Measurements from ENCODE around the gene ARHGEF1. TPM values are rescaled to one million over a fixed set of nuclear protein-coding genes. Genes with fewer than 3 reads are reported as not detected.
"Not testable (repeated sequence)": the region's sequence is repeated elsewhere in the genome, so short reads cannot be mapped to it uniquely, and the experiment has no call there.

Gene ARHGEF1
- total RNA-seq, 2 experiments from 2014 or later = 515 to 537 TPM

DNA sequence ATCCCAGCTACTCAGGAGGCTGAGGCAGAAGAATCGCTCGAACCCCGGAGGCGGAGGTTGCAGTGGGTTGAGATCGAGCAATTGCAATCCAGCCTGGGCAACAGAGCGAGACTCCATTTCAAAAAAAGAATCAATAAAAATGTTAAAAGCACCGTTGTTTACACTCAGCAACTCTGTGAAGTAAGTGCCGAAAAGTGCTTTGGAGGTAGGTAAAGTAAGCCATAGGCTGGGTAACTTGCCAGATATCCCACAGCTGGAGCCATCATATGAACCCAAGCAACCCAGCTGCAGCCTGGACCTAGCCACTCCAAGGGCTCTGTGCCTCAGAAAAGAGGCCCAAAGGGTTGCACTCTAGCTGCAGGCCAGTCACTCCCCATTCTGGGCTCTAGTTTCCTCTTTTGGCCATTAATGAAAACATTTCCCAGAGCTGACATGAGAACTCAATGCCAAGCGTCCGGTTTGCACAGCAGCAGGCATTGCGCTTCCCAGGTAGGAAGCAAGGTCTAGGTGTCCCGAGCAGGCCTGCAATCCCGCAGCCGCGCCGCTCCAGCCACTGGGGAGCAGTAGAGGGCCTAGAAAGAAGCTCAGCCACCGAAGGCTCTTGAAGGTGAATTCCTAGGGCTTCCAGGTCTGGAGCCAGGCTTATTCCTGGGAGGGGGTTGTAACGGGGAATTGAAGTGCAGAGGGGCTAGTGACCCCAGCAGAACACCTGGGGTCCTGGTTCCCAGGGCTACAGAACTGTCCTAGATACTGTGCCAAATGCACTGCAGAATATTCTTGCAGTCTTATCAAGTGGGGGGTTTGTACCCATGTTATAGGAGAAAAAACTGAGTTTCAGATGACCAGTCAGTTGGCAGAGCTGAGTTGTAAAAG lies 10.0 kb upstream of the ARHGEF1 start:
- Mint-ChIP-seq H3K4me3 (no peak overlapping the region), H3K36me3 (ENCODE audit: low read depth) (peaks cover 52% of the 10 kb centered on the region), H3K27ac (peak overlapping the region; percentile 94), H3K4me1 (ENCODE audit: low read depth) (peaks cover 93% of the 10 kb centered on the region), H3K9me3 (ENCODE audit: insufficient read depth) (no peaks in the 10 kb centered on the region), H3K27me3 (ENCODE audit: low read depth) (no peaks in the 10 kb centered on the region)
- DNase-seq (peak; percentile 79), ATAC-seq (no peak)
- ChIA-PET CTCF (interaction anchor here (0.5 to 9.1 kb wide), 20 partner anchors 9 to 85 kb away, joined by 3 to 176 read pairs (median 8); partner anchors contain the start of genes ARHGEF1, ERFL, RABAC1 and RPS19), POLR2A (interaction anchor here (0.7 to 9.3 kb wide), 13 partner anchors 8 to 86 kb away, joined by 3 to 241 read pairs (median 4); partner anchors contain the start of genes ARHGEF1, RABAC1 and RPS19)

DNA sequence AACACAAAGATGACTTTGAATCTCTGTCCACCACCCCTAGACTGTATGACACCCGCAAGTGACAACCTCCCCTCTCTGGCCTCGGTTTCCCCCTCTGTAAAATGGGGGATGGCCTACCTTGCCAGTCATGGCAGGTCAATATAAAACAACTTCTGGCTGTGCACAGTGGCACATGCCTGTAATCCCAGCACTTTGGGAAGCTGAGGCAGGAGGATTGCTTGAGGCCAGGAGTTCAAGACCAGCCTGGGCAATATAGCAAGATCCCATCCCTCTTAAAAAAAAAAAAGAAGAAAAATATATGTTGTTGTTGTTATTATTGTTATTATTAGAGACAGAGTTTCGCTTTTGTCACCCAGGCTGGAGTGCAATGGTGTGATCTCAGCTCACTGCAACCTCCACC lies 7.0 kb upstream of the ARHGEF1 start:
- CTCF ChIA-PET = interaction anchor here (0.6 to 9.1 kb wide), 4 partner anchors 11 to 70 kb away, joined by 3 to 176 read pairs (median 38); partner anchors contain the start of genes ARHGEF1 and RPS19
- H3K9me3 Mint-ChIP-seq (ENCODE audit: insufficient read depth); H3K27me3 Mint-ChIP-seq (ENCODE audit: low read depth); ATAC-seq; DNase-seq: not testable (repeated sequence)
- H3K36me3 Mint-ChIP-seq (ENCODE audit: low read depth) = peaks cover 25% of the 10 kb centered on the region
- peak overlapping the region; percentile 55 for H3K4me3 Mint-ChIP-seq
- H3K27ac Mint-ChIP-seq = peak overlapping the region; percentile 95
- peaks cover 90% of the 10 kb centered on the region for H3K4me1 Mint-ChIP-seq (ENCODE audit: low read depth)
- POLR2A ChIA-PET = interaction anchor here (1.0 to 9.3 kb wide), 4 partner anchors 11 to 69 kb away, joined by 5 to 241 read pairs (median 26); partner anchors contain the start of genes ARHGEF1 and RPS19

DNA sequence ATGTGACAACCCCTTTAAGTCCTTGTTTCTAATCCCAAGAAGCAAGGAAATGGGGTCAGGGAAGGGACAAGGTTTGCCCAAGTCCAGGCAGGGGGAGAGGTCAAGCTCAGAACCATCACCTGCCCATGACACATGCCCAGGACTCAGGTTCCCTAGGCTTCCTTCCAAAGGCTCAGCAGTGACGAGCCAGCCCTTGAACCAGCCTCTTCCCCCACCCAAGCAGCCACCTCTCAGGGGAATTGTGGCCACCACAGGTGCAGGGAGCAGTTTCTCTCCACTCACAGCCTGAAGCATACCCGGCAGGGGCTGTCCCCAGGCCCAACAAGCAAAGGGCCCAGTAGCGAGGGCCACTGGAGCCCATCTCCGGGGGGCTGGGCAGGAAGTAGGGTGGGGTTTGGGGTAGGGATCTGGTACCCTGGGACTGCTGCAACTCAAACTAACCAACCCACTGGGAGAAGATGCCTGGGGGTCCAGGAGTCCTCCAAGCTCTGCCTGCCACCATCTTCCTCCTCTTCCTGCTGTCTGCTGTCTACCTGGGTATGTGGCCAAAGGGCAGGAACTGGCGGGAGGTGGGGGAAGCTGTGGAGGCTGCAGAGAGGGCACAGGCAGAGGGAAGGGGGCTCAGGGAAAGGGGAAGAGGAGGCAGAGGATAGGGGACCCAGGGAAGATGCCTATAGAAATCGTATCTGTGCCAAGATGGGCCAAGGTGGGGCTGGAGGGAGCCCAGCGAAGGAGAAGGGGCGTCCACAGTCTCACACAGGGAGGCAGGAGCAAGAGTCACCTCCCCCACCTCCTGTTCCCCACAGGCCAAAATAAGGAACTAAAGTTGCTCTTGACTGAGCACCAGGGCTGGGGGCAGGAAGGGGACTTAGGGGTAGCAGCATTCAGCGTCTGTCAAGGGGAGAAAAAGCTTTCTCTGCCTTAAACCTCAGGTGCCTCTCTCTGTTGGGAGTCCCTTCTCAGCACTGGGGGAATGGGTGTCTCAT lies 5.8 kb upstream of the ARHGEF1 start, which contains the start of gene CD79A:
Gene CD79A, plus strand, starts transcription at position 433 of the 986 bp plus-strand sequence. Its CDS starts 26 bp downstream, at position 459.
- DNase-seq (no peak), ATAC-seq (no peak)
- Mint-ChIP-seq H3K4me3 (peak within 1 kb of the TSS; percentile 67), H3K36me3 (ENCODE audit: low read depth) (peaks cover 14% of the 10 kb centered on the region), H3K4me1 (ENCODE audit: low read depth) (peaks cover 86% of the 10 kb centered on the region), H3K27me3 (ENCODE audit: low read depth) (no peaks in the 10 kb centered on the region), H3K9me3 (ENCODE audit: insufficient read depth) (no peaks in the 10 kb centered on the region), H3K27ac (peak within 1 kb of the TSS; percentile 95)
- ChIA-PET POLR2A (interaction anchor here (2.4 to 9.3 kb wide), 3 partner anchors 10 to 17 kb away, joined by 12 to 241 read pairs (median 39); partner anchors contain the start of genes ARHGEF1 and RPS19), CTCF (interaction anchor here (1.2 to 9.1 kb wide), 3 partner anchors 10 to 74 kb away, joined by 3 to 176 read pairs (median 41); partner anchors contain the start of genes ARHGEF1 and RPS19)

DNA sequence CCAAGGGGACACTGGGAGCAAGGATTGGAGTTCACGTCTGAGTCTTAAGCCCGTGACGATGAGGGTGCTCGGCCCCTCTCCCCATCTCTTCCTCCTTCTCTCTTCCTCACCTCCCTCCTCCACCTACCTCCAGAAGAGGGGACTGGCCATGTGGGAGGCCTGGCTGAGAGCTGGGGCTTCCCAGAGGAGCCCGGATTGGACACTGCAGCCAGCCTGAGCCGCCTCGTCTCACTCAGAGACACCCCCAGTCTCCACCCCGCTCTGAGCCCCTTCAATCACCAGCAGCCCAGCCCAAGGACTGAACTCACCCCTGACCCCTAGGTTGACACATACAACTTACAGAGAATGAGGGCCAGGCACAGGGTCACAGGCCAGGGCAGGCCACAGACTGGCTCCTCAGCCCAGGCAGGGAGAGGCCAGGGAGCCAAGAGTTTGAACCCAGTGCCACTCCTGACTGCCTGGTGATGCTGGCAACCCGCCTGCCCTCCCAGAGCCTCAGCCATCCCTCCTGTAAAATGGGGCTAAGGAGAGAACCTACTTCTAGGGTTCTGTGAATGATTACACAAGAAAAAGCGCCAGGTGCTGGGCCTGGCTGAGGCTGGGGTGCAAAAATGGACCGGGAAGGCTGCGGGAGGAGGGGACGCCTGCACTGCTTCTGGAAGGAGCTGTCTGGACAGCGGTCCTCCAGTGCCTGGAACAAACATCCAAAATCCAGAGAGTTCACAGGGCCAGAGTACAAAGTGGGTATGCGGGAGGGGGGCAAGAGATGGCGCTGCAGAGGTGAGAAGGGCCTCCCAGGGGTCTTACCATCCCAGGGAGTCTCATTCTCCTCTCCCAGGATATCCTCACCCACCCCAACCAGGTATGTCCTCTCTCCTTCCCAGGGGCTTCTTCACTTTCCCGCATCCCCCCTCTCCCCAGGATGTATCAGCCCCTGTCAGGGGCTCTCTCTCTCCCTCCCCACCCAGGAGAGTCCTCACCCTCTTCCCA lies 4.8 kb upstream of the ARHGEF1 start:
- Mint-ChIP-seq H3K4me1 (ENCODE audit: low read depth) (peaks cover 80% of the 10 kb centered on the region), H3K27me3 (ENCODE audit: low read depth) (no peaks in the 10 kb centered on the region), H3K9me3 (ENCODE audit: insufficient read depth) (no peaks in the 10 kb centered on the region), H3K4me3 (peak overlapping the region; percentile 67), H3K27ac (peak overlapping the region; percentile 95), H3K36me3 (ENCODE audit: low read depth) (peaks cover 10% of the 10 kb centered on the region)
- no peak for DNase-seq
- ATAC-seq = no peak
- CTCF ChIA-PET = interaction anchor here (1.2 to 9.1 kb wide), 3 partner anchors 9 to 72 kb away, joined by 3 to 176 read pairs (median 41); partner anchors contain the start of genes ARHGEF1 and RPS19
- POLR2A ChIA-PET = interaction anchor here (2.4 to 9.3 kb wide), 3 partner anchors 9 to 18 kb away, joined by 12 to 241 read pairs (median 39); partner anchors contain the start of genes ARHGEF1 and RPS19

DNA sequence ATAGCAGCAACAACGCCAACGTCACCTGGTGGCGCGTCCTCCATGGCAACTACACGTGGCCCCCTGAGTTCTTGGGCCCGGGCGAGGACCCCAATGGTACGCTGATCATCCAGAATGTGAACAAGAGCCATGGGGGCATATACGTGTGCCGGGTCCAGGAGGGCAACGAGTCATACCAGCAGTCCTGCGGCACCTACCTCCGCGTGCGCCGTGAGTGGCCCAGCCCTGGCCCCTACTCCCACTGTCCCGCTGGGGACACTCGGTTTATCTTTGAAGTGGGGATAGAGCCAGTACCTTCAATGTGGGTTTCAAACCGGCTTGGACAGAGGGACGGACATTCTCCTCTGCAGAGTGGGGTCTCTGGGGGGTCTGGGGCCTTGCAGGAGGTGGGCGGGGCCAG lies 3.9 kb upstream of the ARHGEF1 start:
- peaks cover 73% of the 10 kb centered on the region for H3K4me1 Mint-ChIP-seq (ENCODE audit: low read depth)
- peaks cover 13% of the 10 kb centered on the region for H3K36me3 Mint-ChIP-seq (ENCODE audit: low read depth)
- no peak for ATAC-seq
- DNase-seq = no peak
- ChIA-PET POLR2A (interaction anchor here (9.3 kb wide), 1 partner anchor 8 kb away, joined by 241 read pairs; the partner anchor contains the start of gene ARHGEF1), CTCF (interaction anchor here (6.7 to 9.1 kb wide), 2 partner anchors 8 to 19 kb away, joined by 41 to 176 read pairs; partner anchors contain the start of genes ARHGEF1 and RPS19)
- no peak overlapping the region for H3K27ac Mint-ChIP-seq
- no peak overlapping the region for H3K4me3 Mint-ChIP-seq
- no peaks in the 10 kb centered on the region for H3K9me3 Mint-ChIP-seq (ENCODE audit: insufficient read depth)
- no peaks in the 10 kb centered on the region for H3K27me3 Mint-ChIP-seq (ENCODE audit: low read depth)

DNA sequence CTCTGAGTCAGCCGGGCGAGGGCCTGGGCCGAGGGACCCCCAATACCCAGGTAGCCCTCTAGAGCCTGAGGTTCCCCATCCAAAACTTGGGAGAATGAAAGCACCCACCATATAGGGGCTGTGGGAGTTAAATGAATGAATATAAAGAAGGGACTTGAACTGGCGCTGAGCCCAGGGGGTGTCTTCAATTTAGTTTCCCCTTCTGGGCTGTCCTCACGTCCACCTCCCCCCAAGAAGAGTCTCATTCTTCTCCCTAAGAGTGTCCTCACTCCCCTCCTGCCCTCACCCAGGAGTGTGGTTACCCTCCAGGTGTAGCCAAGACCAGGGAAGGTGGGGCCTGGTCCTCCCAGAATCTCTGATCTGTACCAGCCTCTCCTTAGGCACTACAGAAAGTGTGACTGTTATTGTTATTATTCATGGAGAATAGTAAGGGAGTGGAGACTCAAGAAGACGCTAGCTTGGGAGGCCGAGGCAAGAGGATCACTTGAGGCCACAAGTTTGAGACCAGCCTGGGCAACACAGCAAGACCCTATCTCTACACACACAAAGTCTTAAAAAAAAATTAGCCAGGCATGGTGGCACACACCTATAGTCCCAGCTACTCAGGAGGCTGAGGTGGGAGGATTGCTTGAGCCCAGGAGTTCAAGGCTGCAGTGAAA lies 3.2 kb upstream of the ARHGEF1 start:
- Mint-ChIP-seq H3K4me1 (ENCODE audit: low read depth) (peaks cover 68% of the 10 kb centered on the region), H3K36me3 (ENCODE audit: low read depth) (peaks cover 18% of the 10 kb centered on the region), H3K4me3 (no peak overlapping the region), H3K27ac (peak overlapping the region; percentile 70), H3K9me3 (ENCODE audit: insufficient read depth) (no peaks in the 10 kb centered on the region), H3K27me3 (ENCODE audit: low read depth) (no peaks in the 10 kb centered on the region)
- ChIA-PET POLR2A (no interaction called here), CTCF (no interaction called here)
- no peak for DNase-seq
- ATAC-seq = no peak

DNA sequence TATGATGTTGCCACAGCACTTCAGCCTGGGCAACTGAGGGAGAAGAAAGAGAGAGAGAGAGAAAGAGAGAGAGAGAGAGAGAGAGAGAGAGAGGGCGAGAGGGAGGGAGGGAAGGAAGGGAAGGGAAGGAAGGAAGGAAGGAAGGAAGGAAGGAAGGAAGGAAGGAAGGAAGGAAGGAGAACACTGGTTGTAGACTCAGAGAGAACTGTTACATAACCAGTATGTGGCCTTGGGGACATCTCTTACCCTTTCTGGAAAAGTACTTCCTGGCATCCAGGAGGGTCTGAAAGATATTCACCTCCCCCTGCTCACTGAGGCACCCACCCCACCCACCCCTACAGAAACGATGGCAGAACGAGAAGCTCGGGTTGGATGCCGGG lies 2.7 kb upstream of the ARHGEF1 start:
- peak overlapping the region; percentile 70 for H3K27ac Mint-ChIP-seq
- ATAC-seq = no peak
- no peak for DNase-seq
- H3K36me3 Mint-ChIP-seq (ENCODE audit: low read depth) = peaks cover 23% of the 10 kb centered on the region
- CTCF ChIA-PET = no interaction called here
- H3K27me3 Mint-ChIP-seq (ENCODE audit: low read depth) = no peaks in the 10 kb centered on the region
- POLR2A ChIA-PET = no interaction called here
- H3K9me3 Mint-ChIP-seq (ENCODE audit: insufficient read depth) = no peaks in the 10 kb centered on the region
- H3K4me1 Mint-ChIP-seq (ENCODE audit: low read depth) = peaks cover 68% of the 10 kb centered on the region
- H3K4me3 Mint-ChIP-seq = no peak overlapping the region

DNA sequence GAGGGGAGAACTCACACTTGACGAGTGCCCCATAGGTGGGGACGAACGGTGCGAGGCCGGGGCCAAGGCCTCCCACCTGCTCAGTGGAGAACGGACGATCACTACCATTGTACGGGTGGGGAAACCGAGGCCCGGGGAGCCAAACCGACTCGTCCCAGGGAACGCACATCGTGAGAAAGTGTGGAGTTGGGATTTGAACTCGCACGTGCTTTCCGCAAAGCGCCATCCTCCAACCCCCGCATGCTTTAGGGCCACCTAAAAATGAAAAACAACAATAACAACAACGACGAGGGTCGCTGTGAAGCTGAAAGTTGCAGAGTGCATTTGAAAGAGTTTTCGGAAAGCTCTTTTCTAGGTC lies 458 bp downstream of the ARHGEF1 start:
- Mint-ChIP-seq H3K9me3 (ENCODE audit: insufficient read depth) (no peaks in the 10 kb centered on the region), H3K4me3 (peak overlapping the region; percentile 80), H3K27ac (peak overlapping the region; percentile 87), H3K27me3 (ENCODE audit: low read depth) (no peaks in the 10 kb centered on the region), H3K36me3 (ENCODE audit: low read depth) (peaks cover 47% of the 10 kb centered on the region), H3K4me1 (ENCODE audit: low read depth) (peaks cover 57% of the 10 kb centered on the region)
- ATAC-seq (no peak), DNase-seq (no peak)
- CTCF ChIA-PET = interaction anchor here (1.2 to 11.7 kb wide), 3 partner anchors 9 to 69 kb away, joined by 3 to 176 read pairs (median 19); partner anchors contain the start of gene CD79A
- POLR2A ChIA-PET = interaction anchor here (0.6 to 11.6 kb wide), 6 partner anchors 9 to 176 kb away, joined by 3 to 241 read pairs (median 11); partner anchors contain the start of genes CD79A and RPS19

DNA sequence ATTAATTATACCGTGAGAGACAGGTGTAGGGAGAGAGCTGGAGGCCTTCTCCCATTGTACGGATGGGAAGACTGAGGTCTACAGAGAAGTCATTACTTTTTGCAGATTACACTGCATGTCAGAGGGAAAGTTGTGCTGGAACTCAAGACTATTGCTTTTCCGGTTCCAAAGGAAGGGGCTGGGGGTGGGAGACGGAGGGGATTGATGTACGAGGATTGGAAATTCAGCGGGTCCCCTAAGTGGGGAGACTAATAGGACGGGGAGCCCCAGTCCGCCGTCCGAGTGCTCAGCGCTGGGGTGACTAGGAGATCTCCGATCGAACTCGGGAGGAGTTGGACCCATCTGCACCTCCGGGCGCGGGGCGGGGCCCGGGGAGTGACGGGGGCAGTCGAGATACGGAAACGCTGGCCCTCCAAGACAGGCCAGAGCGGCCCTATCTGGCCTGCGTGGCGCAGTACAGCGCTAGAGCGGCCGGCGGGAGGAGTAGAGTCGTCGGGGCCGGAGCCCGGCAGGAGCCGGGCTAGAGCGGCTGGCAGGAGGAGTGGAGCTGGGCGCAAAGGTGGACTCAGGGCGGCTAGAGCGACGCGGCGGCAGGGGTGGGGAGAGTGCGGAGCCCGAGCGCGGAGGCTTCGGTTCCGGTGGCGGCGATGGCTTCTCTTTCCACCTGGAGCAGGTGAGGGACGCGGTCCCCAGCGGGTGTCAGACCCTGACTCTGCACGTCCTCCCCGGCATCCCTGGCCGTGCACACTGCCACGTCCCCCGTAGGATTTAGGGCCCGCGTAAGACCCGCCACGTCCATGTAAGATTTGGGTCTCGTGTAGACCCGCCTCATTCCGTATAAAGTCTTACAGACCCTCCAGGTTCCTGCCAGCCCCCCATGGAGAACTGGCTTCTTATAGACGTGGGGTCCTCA lies 1.1 kb downstream of the ARHGEF1 start:
- H3K27ac Mint-ChIP-seq = peak overlapping the region; percentile 87
- no peaks in the 10 kb centered on the region for H3K27me3 Mint-ChIP-seq (ENCODE audit: low read depth)
- no peaks in the 10 kb centered on the region for H3K9me3 Mint-ChIP-seq (ENCODE audit: insufficient read depth)
- CTCF ChIA-PET = interaction anchor here (1.0 to 11.7 kb wide), 5 partner anchors 10 to 68 kb away, joined by 3 to 176 read pairs (median 19); partner anchors contain the start of genes CD79A and RPS19
- ATAC-seq (peak; percentile 78), DNase-seq (peak; percentile 94)
- H3K4me1 Mint-ChIP-seq (ENCODE audit: low read depth) = peaks cover 57% of the 10 kb centered on the region
- peaks cover 53% of the 10 kb centered on the region for H3K36me3 Mint-ChIP-seq (ENCODE audit: low read depth)
- POLR2A ChIA-PET = interaction anchor here (1.0 to 11.6 kb wide), 6 partner anchors 10 to 64 kb away, joined by 3 to 241 read pairs (median 11); partner anchors contain the start of genes CD79A and RPS19
- H3K4me3 Mint-ChIP-seq = peak overlapping the region; percentile 80
